Measurements from ENCODE around the gene MAL.

The MAL gene

DNA sequence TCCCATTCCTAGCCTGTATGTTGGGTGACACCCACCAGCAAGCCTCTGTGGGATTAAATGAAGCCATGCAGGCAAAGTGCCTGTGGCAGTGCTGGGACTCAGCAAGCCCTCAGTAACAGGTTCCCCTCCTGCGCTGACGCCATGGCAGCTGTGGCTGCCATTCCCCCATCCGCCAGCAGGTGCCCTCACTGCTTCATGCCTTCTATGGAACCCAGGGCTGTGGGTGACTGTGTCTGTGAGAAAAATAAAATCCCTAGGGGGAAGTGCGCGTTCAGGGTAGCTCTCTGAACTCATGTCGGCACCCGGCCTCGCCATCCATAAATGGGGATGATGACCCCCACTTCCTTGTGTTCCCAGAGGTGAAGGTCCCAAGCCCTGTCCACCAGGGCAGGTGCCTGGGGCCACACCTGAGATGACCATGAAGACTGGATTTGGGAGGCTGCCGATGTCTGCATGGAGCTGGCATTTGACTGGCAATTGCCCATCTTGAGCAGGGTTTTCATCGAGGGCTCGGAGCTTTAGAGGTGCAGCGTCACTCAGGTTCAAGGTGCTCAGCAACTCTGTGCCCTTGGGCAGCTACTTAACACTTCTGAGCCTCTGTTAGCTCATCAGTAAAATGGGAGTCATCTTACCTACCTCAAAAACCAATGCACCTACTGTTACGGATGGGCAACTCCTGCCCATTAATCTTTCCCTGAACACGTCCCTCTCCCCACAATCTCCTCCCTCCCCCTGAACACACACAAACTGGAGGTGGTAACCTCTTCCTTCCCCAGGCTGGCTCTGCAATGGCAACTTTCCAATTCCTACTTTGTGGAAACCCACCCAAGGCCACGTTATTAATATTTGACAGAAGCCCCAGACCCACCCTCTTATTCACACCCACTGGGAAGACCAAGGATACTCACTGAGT is 2.9 kb upstream of the MAL start:
- peak; percentile 87 for DNase-seq (ENCODE audit: low spot score)
- in situ Hi-C loops (cut with MboI; ENCODE audit: low sequenced_read_pairs, unreplicated experiment) = no loop called here
- TF ChIP-seq, protein P1, sequence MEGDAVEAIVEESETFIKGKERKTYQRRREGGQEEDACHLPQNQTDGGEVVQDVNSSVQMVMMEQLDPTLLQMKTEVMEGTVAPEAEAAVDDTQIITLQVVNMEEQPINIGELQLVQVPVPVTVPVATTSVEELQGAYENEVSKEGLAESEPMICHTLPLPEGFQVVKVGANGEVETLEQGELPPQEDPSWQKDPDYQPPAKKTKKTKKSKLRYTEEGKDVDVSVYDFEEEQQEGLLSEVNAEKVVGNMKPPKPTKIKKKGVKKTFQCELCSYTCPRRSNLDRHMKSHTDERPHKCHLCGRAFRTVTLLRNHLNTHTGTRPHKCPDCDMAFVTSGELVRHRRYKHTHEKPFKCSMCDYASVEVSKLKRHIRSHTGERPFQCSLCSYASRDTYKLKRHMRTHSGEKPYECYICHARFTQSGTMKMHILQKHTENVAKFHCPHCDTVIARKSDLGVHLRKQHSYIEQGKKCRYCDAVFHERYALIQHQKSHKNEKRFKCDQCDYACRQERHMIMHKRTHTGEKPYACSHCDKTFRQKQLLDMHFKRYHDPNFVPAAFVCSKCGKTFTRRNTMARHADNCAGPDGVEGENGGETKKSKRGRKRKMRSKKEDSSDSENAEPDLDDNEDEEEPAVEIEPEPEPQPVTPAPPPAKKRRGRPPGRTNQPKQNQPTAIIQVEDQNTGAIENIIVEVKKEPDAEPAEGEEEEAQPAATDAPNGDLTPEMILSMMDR (IDR thresholded peaks at IDR 0.05; ENCODE audit: borderline replicate concordance, control extremely low read depth, extremely low read depth, insufficient read depth, missing control alignments) = peak; percentile 96

DNA sequence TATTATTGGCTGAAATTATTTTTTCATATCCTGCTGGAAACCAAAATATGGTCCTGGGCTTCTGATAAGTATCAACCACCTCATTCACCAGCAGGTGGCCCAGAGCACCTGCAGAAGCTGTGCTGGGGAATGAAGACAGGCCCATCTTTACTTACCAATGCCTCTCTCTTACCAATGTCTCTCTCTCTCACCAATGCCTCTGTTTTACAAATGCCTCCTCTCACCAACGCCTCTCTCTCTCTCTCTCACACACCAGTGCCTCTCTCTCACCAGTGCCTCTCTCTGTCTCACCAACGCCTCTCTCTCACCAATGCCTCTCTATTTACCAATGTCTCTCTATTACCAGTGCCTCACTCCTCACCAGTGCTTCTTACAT is 2.3 kb upstream of the MAL start:
- in situ Hi-C loops (cut with MboI; ENCODE audit: low sequenced_read_pairs, unreplicated experiment) = no loop called here
- peak; percentile 69 for DNase-seq (ENCODE audit: low spot score)
- TF ChIP-seq, protein P1 (IDR thresholded peaks at IDR 0.05; ENCODE audit: borderline replicate concordance, control extremely low read depth, extremely low read depth, insufficient read depth, missing control alignments) = no peak

DNA sequence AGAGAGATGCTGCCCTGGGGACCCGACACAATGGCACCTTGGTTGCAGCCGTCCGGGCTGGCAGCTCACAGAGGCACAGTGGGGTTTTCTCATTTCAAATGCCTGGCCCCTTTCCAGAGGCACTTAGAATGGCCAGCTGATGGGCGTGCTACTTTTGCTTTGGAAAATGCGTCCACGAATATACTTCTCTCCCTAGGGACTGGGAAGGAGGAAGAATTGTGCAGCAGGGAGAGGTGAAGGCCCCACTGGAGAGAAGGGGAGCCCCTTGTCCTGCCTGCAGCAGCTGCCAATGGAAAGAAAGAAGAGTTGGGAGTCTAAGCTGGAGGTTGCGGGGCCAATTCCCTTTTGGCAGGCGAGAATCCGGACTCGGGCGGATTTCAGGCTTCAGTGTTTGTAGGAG is 1.1 kb upstream of the MAL start:
- TF ChIP-seq, protein P1 (IDR thresholded peaks at IDR 0.05; ENCODE audit: borderline replicate concordance, control extremely low read depth, extremely low read depth, insufficient read depth, missing control alignments) = no peak
- DNase-seq (ENCODE audit: low spot score) = no peak
- in situ Hi-C loops (cut with MboI; ENCODE audit: low sequenced_read_pairs, unreplicated experiment) = no loop called here

DNA sequence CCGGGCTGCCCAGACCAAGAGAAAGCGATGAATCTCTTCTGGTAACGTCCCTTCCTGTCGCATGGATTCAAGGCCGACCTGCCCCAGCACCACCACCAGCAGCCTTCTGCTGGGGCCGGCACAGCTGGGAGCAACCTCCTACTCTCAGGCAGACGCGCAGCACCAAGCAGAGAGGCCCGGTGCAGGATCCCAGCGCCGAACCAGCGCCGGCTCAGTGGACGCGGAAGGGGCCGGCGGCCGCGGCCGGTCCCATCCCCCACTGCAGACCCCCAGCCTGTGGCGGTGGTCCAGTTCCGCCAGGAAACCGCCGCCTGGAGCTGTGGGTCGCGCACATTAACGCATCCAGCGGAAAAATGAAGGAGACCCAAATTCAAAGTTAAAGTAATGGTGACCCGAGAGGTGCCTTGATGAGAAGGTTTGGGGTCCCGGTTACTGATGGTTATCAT is 525 bp upstream of the MAL start:
- in situ Hi-C loops (cut with MboI; ENCODE audit: low sequenced_read_pairs, unreplicated experiment) = no loop called here

DNA sequence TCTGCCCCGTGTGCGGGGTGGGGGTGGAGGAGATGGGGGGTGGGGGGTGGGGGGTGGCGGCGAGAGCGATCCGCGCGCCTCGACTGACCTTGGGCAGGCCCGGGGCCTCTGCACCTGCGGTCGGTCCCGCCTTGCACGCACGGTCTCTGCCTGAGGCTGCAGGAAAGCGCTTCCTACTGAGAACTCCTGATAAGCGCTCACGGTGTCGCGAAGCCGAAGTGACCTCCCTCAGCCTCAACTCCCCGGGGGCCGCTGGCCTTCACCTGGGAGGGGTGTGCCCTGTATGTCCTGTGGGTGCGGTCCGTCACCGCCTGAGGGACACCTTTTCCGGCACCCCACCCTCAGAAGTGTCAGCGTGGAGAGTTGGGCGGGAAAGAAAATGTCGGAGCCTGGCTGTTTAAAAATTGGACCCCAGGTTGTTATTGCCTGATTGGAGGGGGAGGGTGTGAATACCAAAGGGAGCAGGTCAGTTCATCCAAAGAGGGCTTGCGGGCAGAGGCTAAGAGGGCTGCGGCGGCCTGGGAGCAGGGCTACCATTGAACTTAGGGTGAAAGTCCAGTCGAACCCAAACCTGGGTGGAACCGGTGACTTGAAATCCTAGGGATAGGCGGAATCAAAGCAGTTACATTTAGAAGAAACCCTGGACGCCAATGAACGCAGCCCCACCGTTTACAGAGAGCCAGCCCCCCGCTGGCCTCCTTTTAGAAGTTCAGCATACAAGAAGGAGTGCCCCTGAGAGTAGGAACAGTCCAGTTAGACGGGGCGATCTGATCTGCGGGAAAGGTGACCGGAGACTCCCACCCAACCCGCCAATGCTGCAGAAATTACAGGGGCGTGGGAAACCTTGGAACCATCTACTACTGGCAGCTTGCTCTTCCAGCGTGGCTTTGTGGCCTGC is 1.2 kb downstream of the MAL start:
- in situ Hi-C loops (cut with MboI; ENCODE audit: low sequenced_read_pairs, unreplicated experiment) = no loop called here
- TF ChIP-seq, protein P1 (IDR thresholded peaks at IDR 0.05; ENCODE audit: borderline replicate concordance, control extremely low read depth, extremely low read depth, insufficient read depth, missing control alignments) = no peak
- DNase-seq (ENCODE audit: low spot score) = no peak

More for the DNA sequence above, 525 bp upstream of the MAL start:
- TF ChIP-seq, protein P1 (IDR thresholded peaks at IDR 0.05; ENCODE audit: borderline replicate concordance, control extremely low read depth, extremely low read depth, insufficient read depth, missing control alignments) = no peak
- no peak for DNase-seq (ENCODE audit: low spot score)

DNA sequence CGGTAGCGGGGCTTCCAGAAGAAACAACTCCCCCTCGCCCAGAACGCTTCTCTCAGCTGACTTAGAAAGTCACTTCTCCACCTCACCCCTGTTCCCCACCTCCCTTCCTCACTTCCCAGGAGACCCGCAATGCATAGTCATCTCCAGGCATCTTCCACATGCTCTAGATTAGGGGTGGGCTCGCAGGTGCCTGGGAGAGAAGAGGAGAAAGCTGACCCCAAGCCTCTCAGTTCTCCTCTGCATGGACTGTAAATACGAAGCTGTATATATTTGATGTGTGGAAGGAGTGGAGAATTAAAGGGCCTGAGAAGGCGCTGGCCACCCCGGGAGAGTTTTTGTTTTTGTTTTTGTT is 1.8 kb downstream of the MAL start:
- DNase-seq (ENCODE audit: low spot score) = no peak
- in situ Hi-C loops (cut with MboI; ENCODE audit: low sequenced_read_pairs, unreplicated experiment) = no loop called here

More for the DNA sequence above, 1.8 kb downstream of the MAL start:
- TF ChIP-seq, protein P1 (IDR thresholded peaks at IDR 0.05; ENCODE audit: borderline replicate concordance, control extremely low read depth, extremely low read depth, insufficient read depth, missing control alignments) = no peak

Data from GM13976 (cell line).